Islet of Langerhans (tissue), 1 donor: Measurements from ENCODE around the gene DMXL2.
"Not testable (repeated sequence)": the region's sequence is repeated elsewhere in the genome, so short reads cannot be mapped to it uniquely, and the experiment has no call there.

Experiments used
- FAIRE-seq: peaks from one replicate; lab custom pipeline; 2011; peaks lifted over from hg19 to GRCh38; lab: Jason Lieb, UNC

DMXL2 gene

DNA sequence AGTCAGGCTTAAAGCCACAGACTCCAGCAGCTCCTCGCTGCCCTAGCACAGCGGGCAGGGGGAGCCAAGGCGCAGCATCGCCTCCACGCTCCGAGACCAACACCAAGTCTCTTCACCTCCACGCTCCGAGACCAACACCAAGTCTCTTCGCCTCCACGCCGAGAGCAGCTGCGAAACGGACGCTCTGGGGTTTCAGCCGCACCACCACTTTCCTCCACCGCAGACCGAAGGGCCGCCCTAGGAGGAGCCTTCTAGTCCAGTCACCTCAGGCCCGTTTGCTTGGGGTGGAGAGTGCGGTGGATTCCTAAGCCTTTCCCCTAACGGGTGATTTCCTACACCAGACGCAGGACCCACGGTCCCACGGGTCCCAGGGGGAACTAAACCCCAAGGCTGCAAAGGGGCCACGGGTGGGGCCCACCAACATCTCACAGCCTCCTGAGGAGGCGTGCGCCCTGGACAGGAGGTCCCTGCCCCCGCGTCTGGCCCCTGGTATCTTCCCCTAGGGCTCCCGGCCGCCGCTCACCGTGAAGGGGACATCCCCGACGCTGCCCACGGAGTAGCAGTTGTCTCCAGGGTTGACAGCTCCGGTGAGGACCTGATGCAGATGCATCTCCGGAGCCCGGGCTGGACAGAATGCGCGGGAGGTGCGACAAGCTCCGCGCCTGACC, 501 bp downstream of the DMXL2 start:
- no peak for FAIRE-seq

DNA sequence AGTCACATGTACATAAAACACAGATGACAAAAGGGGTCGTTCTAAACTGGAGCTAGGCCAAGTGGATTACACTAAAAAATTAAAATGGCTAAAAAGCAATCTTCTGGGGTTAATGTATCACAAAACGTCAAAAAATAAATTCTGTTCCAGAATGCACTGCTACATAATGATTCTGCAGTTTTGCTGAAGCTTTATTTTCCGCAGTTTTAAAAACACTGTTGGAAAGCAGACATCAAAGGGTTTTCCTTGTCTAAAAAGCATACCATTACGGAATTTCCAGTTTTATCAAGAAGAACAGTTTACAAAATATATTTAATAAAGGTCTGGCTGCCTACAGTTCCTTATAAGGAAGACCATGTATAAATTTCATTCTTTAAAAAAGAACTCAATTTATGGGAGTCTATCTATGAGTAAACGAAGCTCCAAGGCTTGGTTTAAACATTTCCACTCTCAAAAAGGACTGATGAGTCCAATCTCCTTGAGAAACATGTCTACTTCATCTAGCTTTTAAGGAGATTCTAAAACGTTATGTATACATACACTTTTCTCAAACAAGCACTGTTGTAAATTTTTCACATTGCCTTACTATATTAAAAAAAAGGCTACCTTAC, 1.3 kb downstream of the DMXL2 start:
- no peak for FAIRE-seq

DNA sequence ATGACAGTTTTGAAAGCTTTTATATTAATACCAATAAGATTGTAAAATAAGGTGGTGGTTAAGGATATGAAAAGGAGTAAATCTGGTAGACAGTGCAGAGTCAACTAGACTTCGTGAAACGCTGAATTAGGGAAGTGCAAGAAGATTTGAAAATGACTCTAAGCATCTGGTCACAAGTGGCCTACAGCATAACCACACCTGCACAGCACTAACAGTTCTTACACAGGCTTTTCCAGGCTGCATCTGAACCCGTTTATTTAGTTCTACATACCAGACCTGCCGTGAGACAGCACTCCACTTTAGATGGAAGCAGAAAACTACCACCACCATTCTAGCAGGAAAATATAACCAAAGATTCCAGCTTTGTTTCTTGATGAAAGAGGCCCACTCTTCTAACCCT, 1.9 kb downstream of the DMXL2 start:
- no peak for FAIRE-seq

DNA sequence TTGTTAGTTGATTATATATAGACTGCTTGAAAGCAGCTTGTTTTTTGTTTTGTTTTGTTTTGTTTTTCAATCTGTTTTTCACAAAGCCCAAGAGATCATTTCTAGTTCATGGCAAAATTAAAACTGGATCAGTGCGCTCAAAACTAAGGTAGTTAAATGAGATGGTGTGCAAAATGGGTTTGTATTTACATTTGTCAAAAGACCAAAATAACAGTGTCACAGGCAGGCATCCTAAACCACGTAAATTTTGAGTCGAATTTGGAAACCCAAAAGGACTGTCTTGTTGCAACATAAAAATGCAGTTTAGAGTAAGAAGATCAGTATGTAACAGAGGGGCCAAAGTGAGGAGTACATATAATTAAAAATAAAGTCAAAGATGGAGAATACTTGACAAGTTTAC, 2.4 kb downstream of the DMXL2 start:
- no peak for FAIRE-seq

DNA sequence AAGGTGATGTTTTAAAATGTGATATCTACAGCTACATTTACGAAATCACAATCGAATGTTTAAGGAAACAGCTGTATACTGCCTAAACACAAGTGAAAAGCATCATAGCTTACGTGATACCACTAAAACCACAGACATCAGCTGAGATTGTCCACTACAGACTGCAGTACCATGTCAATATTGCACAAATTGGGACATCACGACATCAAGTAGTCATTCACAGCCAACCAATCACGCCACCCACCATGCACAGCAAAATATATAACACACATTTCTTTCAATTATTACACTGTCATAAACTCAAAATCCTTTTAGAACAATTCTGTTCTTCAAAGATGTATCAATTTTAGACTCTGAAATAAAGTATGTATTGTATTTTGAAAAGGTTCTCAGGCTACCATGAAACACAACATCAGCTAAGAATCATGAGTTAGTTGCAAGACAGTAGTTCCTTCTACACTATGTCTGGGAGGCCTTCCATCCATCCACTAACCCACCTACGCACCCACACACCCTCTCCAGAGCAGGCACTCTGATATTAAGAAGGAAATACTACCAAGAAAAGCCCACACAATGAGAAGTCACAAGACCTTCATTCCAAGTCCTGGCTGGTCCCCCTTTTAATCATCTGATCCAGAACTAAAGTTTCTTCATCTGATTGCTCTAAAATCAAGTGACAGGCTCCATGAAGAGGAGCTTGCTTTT, 3.1 kb downstream of the DMXL2 start:
- FAIRE-seq, result no peak

DNA sequence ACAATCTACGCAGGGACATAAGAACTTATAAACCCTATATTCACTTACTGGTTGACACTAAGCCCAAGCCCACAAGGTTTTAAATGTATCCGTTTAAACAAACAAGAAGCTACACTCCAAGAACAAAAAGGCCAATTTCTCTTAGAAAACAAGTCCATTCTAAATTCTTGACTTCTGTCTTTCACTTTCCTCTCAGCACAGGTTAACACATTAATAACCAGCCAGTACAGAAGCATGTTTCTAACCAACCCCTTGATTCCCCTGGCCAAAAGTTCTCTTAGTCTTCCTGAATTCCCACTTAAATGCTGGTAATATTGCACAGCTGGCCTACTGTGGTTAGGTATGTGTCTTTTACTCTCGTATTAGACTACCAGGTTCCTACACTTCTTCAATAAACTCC, 4.7 kb downstream of the DMXL2 start:
- no peak for FAIRE-seq

DNA sequence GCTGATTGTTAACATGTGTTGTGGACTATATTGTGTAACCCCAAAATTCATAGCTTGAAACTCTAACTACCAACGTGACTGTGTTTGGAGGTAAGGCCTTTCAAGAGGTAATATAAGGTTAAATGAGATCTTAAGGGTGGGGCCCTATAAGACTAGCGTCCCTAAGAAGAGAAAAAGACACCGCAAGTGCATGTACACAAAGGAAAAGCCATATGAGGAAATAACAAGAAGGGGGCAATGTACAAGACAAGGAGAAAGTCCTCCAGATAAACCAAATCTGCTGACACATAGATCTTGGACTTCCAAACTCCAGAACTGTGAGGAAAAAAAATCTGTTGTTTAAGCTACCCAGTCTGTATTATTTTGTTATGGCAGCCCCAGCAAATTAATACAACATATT, 8.6 kb downstream of the DMXL2 start:
- FAIRE-seq, result no peak

DNA sequence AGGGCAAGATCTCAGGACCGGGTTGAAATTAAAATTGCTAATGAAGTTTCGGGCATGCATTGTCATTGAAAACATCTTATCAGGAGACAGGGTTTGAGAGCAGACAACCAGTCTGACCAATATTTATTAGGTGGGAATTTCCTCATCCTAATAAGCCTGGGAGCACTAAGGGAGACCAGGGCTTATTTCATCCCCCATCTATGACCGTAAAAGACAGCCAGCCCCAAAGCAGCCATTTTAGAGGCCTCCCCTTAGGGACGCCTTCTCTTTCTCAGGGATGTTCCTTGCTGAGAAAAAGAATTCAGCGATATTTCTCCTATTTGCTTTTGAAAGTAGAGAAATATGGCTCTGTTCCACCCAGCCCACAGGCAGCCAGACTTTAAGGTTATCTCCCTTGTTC, 9.9 kb downstream of the DMXL2 start:
- FAIRE-seq, result not testable (repeated sequence)

DNA sequence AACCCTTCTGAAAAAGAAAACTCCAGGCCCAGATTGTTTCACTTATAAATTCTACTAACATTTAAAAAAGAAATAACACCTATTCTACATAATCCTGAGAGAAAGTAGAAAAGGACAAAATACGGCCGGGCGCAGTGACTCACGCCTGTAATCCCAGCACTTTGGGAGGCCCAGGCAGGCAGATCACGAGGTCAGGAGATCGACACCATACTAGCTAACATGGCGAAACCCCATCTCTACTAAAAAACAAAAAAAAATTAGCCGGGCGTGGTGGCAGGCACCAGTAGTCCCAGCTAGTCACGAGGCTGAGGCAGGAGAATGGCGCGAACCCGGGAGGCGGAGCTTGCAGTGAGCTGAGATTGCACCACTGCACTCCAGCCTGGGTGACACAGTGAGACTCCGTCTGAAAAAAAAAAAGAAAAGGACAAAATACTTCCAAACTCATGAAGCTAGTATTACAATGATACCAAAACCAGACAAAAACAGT, 19.1 kb downstream of the DMXL2 start:
- not testable (repeated sequence) for FAIRE-seq

DNA sequence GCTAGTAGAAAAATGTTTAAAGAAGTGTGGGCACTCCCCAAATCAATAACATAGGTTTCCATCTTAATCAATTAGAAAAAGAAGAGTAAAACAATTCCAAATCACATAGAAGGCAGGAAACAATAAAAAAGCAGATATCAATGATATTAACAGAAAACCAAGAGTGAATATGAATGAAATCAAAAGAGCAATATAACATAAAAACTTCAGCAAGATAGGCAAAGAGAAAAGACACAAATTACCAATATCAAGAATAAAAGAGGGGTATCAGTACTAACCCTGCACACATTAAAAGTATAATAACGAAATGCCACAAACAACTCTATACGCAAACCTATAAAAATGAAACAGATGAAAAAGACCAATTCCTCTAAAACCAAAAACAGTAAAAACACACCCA, 19.6 kb downstream of the DMXL2 start:
- no peak for FAIRE-seq

DNA sequence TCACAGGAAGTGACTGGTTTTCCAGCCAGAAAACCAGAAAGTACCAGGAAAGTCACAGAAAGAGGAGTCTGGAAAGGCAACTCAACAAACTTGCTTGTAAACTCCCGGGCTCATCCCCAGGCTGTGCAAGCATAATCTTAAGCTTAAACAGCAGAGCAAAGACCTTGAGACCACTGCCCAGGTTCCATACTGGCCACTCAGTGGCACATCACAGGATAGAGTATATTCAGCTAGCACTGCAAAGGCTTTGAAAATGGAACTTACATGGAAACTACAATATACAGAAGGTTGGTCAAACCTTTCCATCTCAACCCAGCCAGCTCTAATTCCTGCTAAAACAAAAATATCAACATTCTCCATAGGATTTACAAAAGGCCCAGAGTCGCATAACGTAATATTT, 20.1 kb downstream of the DMXL2 start:
- no peak for FAIRE-seq

DNA sequence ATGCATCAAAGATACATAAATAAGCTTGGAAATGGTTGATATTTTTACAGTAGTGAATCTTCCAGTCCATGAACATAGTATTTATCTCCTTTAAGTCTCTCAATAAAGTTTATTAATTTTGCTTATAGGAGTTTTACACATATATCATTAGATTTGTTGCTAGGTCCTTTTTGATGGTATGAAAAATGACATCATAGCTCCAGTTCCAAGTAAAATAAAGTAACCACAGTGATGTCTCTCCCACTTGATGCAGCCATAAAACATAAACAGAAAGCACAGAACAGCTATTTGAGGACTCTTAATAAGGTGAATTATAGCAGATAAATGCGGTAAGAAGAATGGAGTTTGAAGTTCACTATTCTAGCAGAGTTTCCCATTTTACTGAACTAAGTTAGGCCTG, 20.8 kb downstream of the DMXL2 start:
- no peak for FAIRE-seq

DNA sequence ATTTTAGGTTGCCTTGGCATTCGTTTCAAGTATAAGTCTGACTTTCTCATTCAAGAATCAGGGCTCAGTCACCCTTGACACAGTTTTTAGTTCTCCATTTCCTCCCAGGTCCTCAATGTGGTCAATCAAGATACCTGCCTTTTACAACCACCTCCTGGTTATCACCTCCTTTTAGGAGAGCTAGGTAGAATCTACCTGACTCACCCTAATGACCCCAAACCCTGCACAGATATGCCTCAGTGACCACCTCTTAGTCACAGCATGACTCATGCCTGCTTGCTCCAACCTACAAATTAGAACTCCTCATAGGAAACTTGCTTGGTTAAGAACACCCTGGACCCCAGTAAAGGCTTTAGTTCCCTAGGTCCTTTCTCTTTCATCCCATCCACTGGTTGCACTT, 22.5 kb downstream of the DMXL2 start:
- FAIRE-seq, result no peak

DNA sequence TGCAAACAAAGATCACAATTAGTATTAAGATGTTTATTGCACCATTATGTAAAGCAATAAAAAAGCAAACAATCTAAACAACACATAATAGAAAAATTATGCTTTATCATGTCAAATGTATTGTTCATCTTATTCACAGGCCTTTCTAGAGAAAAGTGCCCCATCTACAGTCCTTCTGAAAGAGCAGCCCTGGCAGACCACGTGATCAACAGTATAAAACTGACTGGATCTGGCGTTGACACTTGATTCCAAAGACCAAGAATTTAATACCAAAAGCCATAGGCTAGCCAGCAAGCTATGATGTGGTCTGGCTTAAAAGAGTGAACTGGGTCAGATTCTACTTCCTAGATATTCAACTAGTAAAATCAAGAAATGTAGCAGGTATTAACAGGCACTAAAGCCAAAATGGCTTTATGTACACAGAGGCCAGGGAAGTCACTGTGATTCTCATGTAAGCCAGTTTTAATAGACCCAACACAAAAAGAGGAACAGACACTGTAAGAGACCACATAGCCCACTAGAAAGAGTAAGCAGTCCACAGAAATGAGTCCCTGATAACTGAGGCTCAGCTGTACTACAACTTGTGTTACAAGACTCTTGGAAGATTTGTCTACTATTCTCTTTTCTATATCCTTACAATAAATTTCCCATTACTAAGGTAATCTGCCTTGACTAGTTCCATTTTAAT, 32.5 kb downstream of the DMXL2 start:
- no peak for FAIRE-seq

DNA sequence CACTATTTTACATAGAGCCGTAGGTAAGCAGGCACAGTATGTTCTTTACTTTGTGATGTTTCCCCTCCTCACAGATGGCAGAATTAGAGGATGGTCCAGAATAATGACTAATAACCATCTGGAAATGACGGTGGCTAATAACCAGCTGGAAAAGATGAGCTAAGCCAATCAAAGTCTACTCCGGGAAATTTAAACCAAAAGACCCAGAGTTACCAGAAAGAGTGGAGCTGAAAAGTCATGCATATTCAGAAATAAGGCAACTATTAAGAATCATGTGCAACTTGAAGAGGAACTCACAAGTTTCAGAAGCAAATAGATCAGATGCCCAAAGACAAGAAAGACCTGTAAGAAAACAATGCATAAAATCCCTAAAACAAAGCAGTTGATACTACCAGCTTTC, 33.6 kb downstream of the DMXL2 start:
- FAIRE-seq, result no peak

DNA sequence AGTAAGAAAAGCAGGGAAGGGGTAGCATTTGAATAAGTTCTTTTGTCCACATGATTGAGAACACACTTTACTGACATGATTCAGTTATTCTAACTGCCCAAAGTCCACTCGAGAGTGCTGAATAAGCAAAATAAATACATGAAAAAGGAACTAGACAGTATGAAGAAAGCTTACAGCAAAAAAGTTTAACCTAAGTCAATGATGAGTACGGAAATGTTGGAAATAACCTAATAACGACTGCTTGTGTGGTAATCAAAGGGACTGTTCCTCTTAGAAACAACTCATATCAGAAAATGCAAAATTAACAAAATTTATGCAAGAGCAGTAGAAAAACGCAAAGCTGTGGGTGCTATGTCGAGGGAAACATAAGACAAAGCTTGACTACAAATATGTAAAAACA, 36.6 kb downstream of the DMXL2 start:
- no peak for FAIRE-seq

DNA sequence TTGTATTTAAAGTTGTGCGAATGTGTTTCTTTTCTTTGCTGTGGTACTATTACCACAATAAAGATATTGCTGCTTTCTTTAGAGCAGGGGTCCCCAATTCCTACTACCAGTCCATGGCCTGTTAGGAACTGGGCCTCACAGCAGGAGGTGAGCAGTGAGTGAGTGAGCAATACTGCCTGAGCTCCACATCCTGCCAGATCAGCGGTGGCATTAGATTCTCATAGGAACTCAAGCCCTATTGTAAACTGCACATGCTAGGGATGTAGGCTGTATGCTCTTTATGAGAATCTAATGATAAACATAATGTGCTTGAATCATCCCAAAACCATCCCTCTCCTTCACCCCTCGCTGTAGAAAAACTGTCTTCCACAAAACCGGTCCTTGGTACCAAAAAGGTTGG, 41.6 kb downstream of the DMXL2 start:
- FAIRE-seq, result no peak

DNA sequence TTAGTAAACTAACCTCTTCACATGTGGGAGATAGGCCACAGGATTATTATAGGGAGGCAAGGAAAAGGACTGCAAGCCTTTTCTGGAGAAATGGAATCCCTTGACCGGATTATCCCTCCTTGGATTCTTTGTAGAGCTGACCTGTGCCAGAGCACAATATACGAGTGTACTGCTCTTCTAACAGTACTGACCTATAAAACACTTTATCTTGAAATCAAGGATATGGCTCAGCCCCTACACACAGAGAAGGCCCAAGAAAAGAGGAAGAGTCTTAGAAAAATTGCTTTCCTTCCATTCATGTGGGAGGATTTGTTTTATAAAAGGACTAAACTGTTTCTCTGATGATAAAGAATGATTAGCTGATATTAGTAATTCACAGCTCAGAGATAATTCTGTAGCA, 42.2 kb downstream of the DMXL2 start:
- FAIRE-seq, result no peak

DNA sequence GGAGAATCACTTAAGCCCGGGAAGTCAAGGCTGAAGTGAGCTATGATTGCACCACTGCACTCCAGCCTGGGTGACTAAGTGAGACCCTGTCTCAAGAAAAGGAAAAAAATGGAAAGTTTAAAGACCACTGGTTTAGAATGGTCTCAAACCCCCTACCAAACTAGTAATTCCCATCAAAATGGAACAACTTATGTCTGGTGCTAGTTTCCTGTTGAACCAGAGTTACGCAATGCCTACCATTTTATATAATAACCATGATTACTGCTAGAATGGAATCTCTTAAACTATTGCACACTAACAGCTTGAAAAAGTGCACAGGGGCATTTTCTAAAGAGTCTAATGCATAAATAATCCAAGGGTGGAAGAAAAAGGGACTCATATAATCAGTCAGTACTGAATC, 43.6 kb downstream of the DMXL2 start:
- FAIRE-seq, result no peak

DNA sequence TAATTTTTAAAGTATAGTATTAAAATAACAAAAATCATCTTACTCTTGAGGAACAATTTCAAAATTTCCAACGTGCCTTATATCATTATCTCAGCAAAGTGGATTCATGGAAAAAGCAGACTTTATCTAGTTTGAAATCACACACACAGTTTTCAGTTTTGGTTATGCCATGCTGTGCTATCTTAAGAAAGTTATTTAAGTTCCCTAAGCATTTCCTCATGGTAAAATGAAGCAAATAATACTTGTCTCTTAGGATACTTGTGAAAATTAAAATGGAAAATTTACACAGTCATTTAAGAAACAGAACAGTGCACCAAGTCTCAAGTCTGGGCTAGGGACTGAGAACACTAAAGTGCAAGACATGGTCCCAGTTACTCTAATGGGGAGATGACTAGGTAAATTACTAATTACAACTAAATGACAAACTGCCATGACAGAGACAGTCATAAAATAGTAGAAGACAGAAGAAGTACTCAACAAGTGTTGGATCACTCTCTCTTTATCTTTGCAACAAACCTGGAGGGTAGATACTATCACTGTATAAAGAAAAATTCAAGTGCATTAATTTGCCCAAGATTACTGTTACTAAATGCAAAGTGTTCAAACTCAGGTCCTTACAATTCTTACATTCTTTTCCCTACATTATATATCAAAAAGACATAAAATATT, 44.8 kb downstream of the DMXL2 start:
- no peak for FAIRE-seq

DNA sequence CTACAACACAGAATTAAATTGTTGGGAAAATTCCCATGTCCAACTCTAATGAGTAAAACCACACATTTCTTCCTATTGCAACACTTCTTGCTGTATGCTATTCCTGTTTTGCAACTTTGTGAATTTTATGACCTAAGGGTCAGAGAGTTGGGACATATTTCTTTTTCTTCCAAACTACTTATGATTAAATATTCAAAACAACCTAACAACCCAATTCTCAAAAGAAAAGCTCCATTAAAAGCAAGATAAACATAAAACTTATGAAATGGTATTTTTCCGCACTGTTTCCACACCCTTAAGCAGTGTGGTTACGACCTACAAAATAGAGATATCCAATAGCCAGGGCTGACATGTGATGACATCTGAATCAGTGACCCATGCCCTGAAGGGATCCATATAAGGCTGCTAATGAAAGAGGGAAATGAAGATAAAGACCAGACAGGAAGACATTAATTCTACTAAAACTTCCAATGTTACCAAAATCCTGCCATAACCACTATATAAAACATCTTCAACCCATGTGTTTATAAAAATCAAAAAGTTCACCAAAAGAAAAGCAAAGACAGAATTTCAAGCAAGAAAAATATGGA, 45.6 kb downstream of the DMXL2 start:
- FAIRE-seq, result no peak

DNA sequence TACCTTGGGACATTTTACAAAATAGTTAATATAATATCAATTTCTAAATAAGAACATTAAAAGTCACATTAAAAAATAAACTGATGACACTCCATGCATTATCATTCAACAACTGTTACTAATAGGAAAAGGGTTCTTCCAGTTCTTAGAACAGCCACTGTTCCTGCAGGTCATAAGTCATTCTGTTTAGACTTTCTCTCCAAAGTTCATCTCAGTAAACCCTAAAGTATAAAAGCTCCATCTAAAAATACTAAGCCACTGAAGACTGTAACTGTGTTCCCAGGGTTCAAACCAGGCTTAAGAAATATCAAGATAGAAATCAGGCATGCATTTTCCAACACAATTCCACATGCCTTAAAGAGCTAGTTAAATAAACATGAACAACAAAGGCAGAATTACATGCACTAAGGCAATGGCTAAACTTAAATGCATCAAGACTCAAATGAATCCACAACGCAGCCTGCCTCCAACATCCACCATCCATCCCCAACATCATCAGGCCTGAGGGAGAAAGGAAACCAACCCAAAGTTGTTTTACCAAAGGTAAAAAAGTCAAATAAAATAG, 46.2 kb downstream of the DMXL2 start:
- no peak for FAIRE-seq
